ENCODE measurements around the gene C19orf38. TPM values are rescaled to one million over a fixed set of nuclear protein-coding genes. Genes with fewer than 3 reads are reported as not detected.

Gene C19orf38
- total and polyA plus RNA-seq, 9 of the 15 experiments (the other 6 are each of a cell fraction or from before 2014, with no cell fraction given), result 0.14 to 0.18 TPM; not detected in 7

DNA sequence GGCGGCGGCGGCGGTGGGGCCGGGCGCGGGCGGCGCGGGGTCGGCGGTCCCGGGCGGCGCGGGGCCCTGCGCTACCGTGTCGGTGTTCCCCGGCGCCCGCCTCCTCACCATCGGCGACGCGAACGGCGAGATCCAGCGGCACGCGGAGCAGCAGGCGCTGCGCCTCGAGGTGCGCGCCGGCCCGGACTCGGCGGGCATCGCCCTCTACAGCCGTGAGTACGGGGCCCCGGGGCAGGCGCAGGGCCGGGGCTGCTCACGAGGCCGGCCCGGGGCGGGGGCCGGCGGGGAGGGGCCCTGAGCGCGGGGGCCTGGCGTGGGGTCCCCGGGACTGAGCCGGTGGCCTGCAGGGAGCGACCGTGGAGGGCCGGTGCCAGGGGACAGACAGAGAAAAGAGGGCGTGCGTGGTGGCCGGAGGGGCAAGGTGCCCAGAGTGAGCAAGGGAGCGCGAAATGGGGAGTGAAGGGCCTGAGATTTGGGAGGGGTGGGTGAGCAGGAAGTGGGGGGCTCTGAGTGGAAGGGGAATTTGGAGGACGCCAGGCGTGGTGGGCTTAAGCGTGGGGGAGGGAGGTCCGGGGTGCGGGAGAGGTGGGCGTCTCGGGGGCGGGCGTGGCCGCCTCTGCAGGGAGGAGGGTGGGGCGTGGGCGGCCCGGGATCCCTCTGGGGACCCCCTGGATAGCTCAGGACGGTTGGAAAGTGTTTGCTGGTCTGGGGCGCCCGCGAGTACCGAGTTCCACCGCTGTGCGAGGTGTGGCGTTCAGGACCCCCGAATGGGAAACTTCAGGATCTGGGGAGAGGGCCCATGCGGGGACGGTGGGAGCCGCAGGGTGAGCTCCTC is 23.7 kb downstream of the C19orf38 start:
- Histone ChIP-seq H2AFZ (ENCODE audit: low read depth, low read length) (0 out of 2 replicates have a peak overlapping the region, but pooled peaks have one; percentile 40), H3K79me2 (ENCODE audit: control insufficient read depth, insufficient read depth, low read length) (peaks cover 52% of the 10 kb centered on the region), H3K27ac (ENCODE audit: extremely low read depth, low read depth, low read length) (peak overlapping the region; percentile 87), H3K9ac (ENCODE audit: insufficient read depth in 1 of 2, low read depth in 2 of 2, low read length in 2 of 2) (peak overlapping the region; percentile 77 to 93), H3K36me3 (ENCODE audit: control insufficient read depth, insufficient read depth, low read length) (peaks cover 19% of the 10 kb centered on the region; the same call in 2 of the 3 replicates), H3K9me1 (ENCODE audit: control insufficient read depth, insufficient read depth, low read length) (no peaks in the 10 kb centered on the region), H3K27me3 (ENCODE audit: control insufficient read depth in 2 of 2, insufficient read depth in 2 of 2, low read length in 2 of 2) (no peaks in the 10 kb centered on the region), H3K4me2 (ENCODE audit: insufficient read depth, low read length) (peak overlapping the region; percentile 84), H3K9me3 (replicated peaks; ENCODE audit: control insufficient read depth, insufficient read depth, low read depth, low read length) (no peaks in the 10 kb centered on the region), H4K20me1 (replicated peaks; ENCODE audit: control insufficient read depth, insufficient read depth, low read length) (no peaks in the 10 kb centered on the region), H3K4me1 (replicated peaks in 1 of 2; ENCODE audit: control insufficient read depth in 2 of 2, insufficient read depth in 2 of 2, low read length in 2 of 2) (peaks cover 16 to 45% of the 10 kb centered on the region in 2 experiments), H3K4me3 (peak overlapping the region; percentile 98)
- FAIRE-seq (no peak), DNase-seq (ENCODE audit: extremely low read depth in 1 of 4, low spot score in 3 of 4) (peak in 3 of 4 experiments; percentile 49 to 74 (median 67)), ATAC-seq (peak; percentile 3; the same call in 2 of the 3 replicates)
- WGBS (ENCODE audit: insufficient coverage, low coverage, missing lambda C conversion rate), result 1% methylated on average over 27 of the region's 90 CpGs
- in situ Hi-C loops (cut with MboI), result no loop called here
- intact Hi-C loops (cut with micrococcal nuclease), result loop anchor here (5.0 kb wide), 1 partner anchor 55 kb away; the partner anchor contains the start of genes TIMM29 and YIPF2
- POLR2A ChIA-PET, result interaction anchor here (0.6 to 1.2 kb wide), 4 partner anchors 10 to 56 kb away, joined by 3 to 4 read pairs (median 3); no protein-coding TSS in a partner anchor
- no TSS peak for BruUV-seq (replicated peaks)
- CTCF ChIA-PET (ENCODE audit: low intra/inter-chr PET ratio), result interaction anchor here (0.6 kb wide), 1 partner anchor 84 kb away, joined by 5 read pairs; no protein-coding TSS in a partner anchor
- TF ChIP-seq SRSF9 (IDR thresholded peaks at IDR 0.05; ENCODE audit: borderline replicate concordance, low read depth, low read length), result no peak
- TF ChIP-seq STAT5B (CRISPR knock-in tag; IDR thresholded peaks at IDR 0.05), result no peak
- no peak for TF ChIP-seq KAT7 (CRISPR knock-in tag; IDR thresholded peaks at IDR 0.05; ENCODE audit: borderline replicate concordance)
- peak; percentile 2 for TF ChIP-seq CCNT2 (IDR thresholded peaks at IDR 0.05; ENCODE audit: borderline replicate concordance, extremely low read depth, insufficient read length, low read depth, low read length)
- TF ChIP-seq, protein P1, sequence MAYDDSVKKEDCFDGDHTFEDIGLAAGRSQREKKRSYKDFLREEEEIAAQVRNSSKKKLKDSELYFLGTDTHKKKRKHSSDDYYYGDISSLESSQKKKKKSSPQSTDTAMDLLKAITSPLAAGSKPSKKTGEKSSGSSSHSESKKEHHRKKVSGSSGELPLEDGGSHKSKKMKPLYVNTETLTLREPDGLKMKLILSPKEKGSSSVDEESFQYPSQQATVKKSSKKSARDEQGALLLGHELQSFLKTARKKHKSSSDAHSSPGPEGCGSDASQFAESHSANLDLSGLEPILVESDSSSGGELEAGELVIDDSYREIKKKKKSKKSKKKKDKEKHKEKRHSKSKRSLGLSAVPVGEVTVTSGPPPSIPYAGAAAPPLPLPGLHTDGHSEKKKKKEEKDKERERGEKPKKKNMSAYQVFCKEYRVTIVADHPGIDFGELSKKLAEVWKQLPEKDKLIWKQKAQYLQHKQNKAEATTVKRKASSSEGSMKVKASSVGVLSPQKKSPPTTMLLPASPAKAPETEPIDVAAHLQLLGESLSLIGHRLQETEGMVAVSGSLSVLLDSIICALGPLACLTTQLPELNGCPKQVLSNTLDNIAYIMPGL (CRISPR knock-in tag; IDR thresholded peaks at IDR 0.05), result no peak
- TF ChIP-seq COPS2 (conservative IDR thresholded peaks at IDR 0.05), result no peak
- no peak for TF ChIP-seq SUPT5H (IDR thresholded peaks at IDR 0.05)
- TF ChIP-seq NFYB (IDR thresholded peaks at IDR 0.05; ENCODE audit: extremely low read depth, insufficient read length), result no peak
- 0 out of 2 replicates have a peak, but pooled peaks have one; percentile 35 for TF ChIP-seq SP1 (CRISPR knock-in tag; IDR thresholded peaks at IDR 0.05)
- TF ChIP-seq ZNF77 (CRISPR knock-in tag; IDR thresholded peaks at IDR 0.05), result no peak

All from K562 (cell line).